OCI-LY7 (cell line): Measurements from ENCODE around the gene FOS.

Experiments used
- CTCF ChIP-seq: fragments of 200-600 bp; sonication (generic); conservative IDR thresholded peaks from 2 replicates; pipeline ENCODE4 v1.5.1; 2014; ENCODE audit warnings: mild to moderate bottlenecking, antibody characterized with exemption, low read length, moderate library complexity, mixed read lengths
- EZH2phosphoT487 ChIP-seq: fragments of 200-600 bp; sonication (generic); IDR thresholded peaks from 2 replicates; pipeline ENCODE4 v1.6.1; 2018; ENCODE audit warnings: low read depth, borderline replicate concordance, mild to moderate bottlenecking, mixed run types, antibody characterized with exemption, low read length, moderate library complexity, mixed read lengths

GRCh38 chr14:75311356-75311755 is 32.7 kb downstream of the FOS start:
- TF ChIP-seq CTCF = no peak
- no peak for TF ChIP-seq EZH2phosphoT487
